ENCODE results near the gene LRRC15.

LRRC15 gene

DNA sequence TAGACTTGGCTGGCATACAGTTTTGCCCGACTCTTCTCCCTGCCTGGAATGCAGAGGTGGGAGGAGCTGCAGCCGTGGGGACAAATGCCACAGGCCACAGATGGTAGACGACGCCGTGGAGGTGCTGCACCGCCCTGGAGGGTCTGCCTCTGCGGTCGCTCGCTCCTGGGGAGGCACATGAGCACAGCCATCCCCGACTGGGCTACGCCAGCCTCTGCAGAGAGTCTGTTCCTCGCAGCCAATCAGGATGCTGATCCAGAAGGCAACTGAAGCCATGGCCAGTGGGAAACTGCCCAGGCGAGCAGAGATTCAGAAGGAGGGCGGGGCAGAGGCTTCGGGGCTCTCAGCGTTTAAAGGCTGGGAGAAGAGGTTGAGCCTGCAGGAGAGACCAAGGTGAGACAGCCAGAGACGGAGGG, 11.9 kb upstream of the LRRC15 start:
- Histone ChIP-seq H3K27me3 (ENCODE audit: insufficient read depth, low read depth, severe bottlenecking) (no peaks in the 10 kb centered on the region), H3K27ac (no peak overlapping the region), H3K36me3 (no peaks in the 10 kb centered on the region), H3K9me3 (ENCODE audit: severe bottlenecking) (no peaks in the 10 kb centered on the region), H3K4me3 (ENCODE audit: low read depth, low read length) (no peak overlapping the region)
- no peak for DNase-seq
- TF ChIP-seq, protein P1, sequence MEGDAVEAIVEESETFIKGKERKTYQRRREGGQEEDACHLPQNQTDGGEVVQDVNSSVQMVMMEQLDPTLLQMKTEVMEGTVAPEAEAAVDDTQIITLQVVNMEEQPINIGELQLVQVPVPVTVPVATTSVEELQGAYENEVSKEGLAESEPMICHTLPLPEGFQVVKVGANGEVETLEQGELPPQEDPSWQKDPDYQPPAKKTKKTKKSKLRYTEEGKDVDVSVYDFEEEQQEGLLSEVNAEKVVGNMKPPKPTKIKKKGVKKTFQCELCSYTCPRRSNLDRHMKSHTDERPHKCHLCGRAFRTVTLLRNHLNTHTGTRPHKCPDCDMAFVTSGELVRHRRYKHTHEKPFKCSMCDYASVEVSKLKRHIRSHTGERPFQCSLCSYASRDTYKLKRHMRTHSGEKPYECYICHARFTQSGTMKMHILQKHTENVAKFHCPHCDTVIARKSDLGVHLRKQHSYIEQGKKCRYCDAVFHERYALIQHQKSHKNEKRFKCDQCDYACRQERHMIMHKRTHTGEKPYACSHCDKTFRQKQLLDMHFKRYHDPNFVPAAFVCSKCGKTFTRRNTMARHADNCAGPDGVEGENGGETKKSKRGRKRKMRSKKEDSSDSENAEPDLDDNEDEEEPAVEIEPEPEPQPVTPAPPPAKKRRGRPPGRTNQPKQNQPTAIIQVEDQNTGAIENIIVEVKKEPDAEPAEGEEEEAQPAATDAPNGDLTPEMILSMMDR (IDR thresholded peaks at IDR 0.05; ENCODE audit: low read depth, low read length) = no peak

DNA sequence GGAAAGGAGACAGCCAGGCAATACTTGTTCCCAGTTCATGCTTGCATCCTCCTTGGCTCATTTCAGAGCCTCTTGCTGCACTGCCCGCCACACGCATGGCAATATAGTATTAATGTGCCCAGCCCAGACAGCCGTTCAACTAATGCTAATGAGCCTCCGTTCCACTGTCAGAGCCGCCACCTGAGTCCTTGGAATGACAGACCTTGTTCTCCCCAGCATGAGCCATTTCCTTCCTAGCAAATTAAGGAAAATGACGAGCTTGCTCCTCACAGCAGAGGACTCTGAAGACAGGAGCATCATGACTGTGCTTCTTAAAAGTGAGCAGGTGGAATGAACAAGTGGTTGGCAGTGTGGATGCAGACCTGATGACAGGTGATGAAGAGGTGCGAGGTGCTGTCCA, 10.8 kb upstream of the LRRC15 start:
- no peaks in the 10 kb centered on the region for H3K9me3 ChIP-seq (ENCODE audit: severe bottlenecking)
- DNase-seq = no peak

DNA sequence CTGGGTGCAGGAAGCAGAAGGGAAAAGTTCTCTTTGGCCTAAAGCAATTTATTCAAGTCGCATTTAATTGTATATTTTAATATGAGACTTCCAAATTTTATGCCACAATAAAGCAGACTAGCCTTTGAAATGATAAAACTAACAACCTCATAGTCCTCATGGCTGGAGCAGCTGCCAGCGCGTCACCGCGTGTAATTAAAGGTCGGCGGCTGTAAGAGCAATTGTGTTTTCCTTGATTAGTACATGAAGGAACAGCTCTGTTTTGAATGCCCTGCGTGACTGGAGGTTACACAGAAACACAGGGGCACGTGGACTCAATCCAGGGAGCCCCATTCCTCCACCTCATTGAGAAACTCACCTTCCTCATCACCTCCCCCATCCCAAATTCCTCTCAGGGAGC, 10.1 kb upstream of the LRRC15 start:
- no peak for DNase-seq
- no peaks in the 10 kb centered on the region for H3K36me3 ChIP-seq
- no peaks in the 10 kb centered on the region for H3K27me3 ChIP-seq (ENCODE audit: insufficient read depth, low read depth, severe bottlenecking)
- H3K9me3 ChIP-seq (ENCODE audit: severe bottlenecking) = no peaks in the 10 kb centered on the region
- H3K27ac ChIP-seq = no peak overlapping the region
- H3K4me3 ChIP-seq (ENCODE audit: low read depth, low read length) = no peak overlapping the region
- TF ChIP-seq, protein P1 (IDR thresholded peaks at IDR 0.05; ENCODE audit: low read depth, low read length) = no peak

More for the DNA sequence above, 10.8 kb upstream of the LRRC15 start:
- Histone ChIP-seq H3K27ac (no peak overlapping the region), H3K4me3 (ENCODE audit: low read depth, low read length) (no peak overlapping the region), H3K36me3 (no peaks in the 10 kb centered on the region), H3K27me3 (ENCODE audit: insufficient read depth, low read depth, severe bottlenecking) (no peaks in the 10 kb centered on the region)
- TF ChIP-seq, protein P1 (IDR thresholded peaks at IDR 0.05; ENCODE audit: low read depth, low read length) = no peak

DNA sequence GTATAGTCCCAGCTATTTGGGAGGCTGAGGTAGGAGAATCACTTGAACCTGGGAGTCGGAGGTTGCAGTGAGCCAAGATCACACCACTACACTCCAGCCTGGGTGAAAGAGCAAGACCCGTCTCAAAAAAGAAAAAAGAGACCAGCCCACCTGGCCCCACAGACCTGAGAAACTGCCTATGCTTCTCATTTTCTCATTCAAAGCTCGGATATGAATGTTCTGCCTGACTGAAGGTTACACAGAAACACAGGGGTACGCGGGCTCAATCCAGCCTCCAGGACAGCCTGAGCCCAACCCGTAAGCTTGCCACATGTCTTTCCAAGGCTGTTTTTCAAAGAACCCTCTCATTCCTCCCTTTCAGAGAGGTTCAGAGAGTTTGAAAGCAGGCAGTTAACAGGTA, 9.7 kb upstream of the LRRC15 start:
- Histone ChIP-seq H3K27me3 (ENCODE audit: insufficient read depth, low read depth, severe bottlenecking) (no peaks in the 10 kb centered on the region), H3K36me3 (no peaks in the 10 kb centered on the region), H3K27ac (no peak overlapping the region), H3K4me3 (ENCODE audit: low read depth, low read length) (no peak overlapping the region), H3K9me3 (ENCODE audit: severe bottlenecking) (no peaks in the 10 kb centered on the region)
- no peak for DNase-seq
- TF ChIP-seq, protein P1 (IDR thresholded peaks at IDR 0.05; ENCODE audit: low read depth, low read length) = no peak

DNA sequence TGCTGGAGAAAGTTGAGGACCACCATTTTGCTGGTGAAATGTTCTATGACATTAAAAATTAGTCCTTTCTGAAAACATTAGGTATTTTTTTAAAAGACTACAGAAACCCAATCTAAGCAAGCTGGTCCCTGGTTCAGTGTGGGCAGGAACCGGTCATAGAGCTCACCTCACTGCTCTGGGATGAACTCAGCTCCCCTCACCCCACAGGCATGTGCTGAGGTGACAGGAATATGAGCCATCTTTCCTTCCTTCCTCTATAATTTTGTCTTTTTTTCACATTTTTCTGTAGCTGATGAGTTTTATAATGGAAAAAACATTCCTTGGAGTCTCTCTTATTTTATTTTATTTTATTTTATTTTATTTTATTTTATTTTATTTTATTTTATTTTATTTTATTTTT, 8.2 kb upstream of the LRRC15 start:
- Histone ChIP-seq H3K4me3 (ENCODE audit: low read depth, low read length) (no peak overlapping the region), H3K36me3 (no peaks in the 10 kb centered on the region), H3K27me3 (ENCODE audit: insufficient read depth, low read depth, severe bottlenecking) (no peaks in the 10 kb centered on the region), H3K9me3 (ENCODE audit: severe bottlenecking) (no peaks in the 10 kb centered on the region), H3K27ac (no peak overlapping the region; the same call in 1 of the 2 replicates)
- no peak for DNase-seq
- TF ChIP-seq, protein P1 (IDR thresholded peaks at IDR 0.05; ENCODE audit: low read depth, low read length) = no peak

DNA sequence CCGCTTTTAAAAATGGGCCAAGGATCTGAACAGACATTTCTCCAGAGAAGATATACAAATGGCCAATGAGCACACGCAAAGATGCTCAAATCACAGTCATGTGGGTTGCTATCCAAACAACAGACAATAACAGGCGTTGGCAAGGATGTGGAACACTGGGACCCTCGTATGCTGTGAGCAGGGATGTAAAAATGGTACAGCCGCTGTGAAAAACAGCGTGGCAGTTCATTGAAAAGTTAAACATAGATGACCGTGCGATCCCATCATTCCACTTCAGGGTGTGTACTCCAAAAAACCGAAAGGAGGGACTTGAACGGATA, 6.7 kb upstream of the LRRC15 start:
- H3K27me3 ChIP-seq (ENCODE audit: insufficient read depth, low read depth, severe bottlenecking) = no peaks in the 10 kb centered on the region
- no peak for DNase-seq
- TF ChIP-seq, protein P1 (IDR thresholded peaks at IDR 0.05; ENCODE audit: low read depth, low read length) = no peak
- no peaks in the 10 kb centered on the region for H3K36me3 ChIP-seq
- no peaks in the 10 kb centered on the region for H3K9me3 ChIP-seq (ENCODE audit: severe bottlenecking)
- H3K4me3 ChIP-seq (ENCODE audit: low read depth, low read length) = no peak overlapping the region
- H3K27ac ChIP-seq = peak overlapping the region; percentile 63

All from WERI-Rb-1 (cell line).